Stimulated activated effector memory CD8-positive, alpha-beta T cell treated with anti-CD3 and anti-CD28 coated beads, Interleukin-12 subunit alpha, Interleukin-12 subunit beta, amount 100 ng/mL, for 72 hours (primary cell): ENCODE measurements around the gene TMEM163.

Source experiments
- ATAC-seq: fragments of 150-1000 bp; cut with Tn5 transposase; 2 replicates; pipeline ENCODE4 v1.10.0; 2021
- DNase-seq, 2 donors: peaks; one replicate each; pipeline ENCODE4 v3.0.0; 2021 to 2022; ENCODE audit warnings: low spot score in 2 of 2
- H3K27ac Mint-ChIP-seq: one replicate; pipeline ENCODE4 v1.8.0; 2022; ENCODE audit warnings: mild to moderate bottlenecking, mixed read lengths
- H3K36me3 Mint-ChIP-seq: one replicate; pipeline ENCODE4 v1.8.0; 2022; ENCODE audit warnings: mild to moderate bottlenecking, mixed read lengths
- H3K4me1 Mint-ChIP-seq: one replicate; pipeline ENCODE4 v1.8.0; 2022; ENCODE audit warnings: mixed read lengths
- H3K4me3 Mint-ChIP-seq: one replicate; pipeline ENCODE4 v1.8.0; 2022; ENCODE audit warnings: mild to moderate bottlenecking, mixed read lengths
- H3K9me3 Mint-ChIP-seq: one replicate; pipeline ENCODE4 v1.8.0; 2022; ENCODE audit warnings: mixed read lengths

Gene TMEM163

DNA sequence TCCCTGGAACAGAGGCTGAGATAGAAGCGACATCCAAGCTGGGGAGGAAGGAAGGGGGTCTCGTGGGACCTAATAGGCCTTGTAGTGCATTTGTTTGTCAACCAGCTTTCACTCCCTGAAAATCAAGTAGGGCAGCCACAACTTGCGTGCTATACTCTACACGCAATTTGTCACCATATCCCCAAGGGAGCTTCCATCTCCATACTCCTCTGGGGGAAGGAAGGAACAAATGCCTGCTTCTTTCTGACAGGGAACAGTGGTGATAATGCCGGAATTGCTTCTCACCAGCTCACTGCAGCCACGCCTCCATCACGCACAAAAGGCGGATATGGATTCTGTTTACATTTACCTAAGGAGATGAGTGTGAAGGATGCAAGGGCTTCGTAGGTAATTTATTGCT is 213.4 kb downstream of the TMEM163 start:
- Mint-ChIP-seq H3K36me3 (no peaks in the 10 kb centered on the region), H3K4me3 (no peak overlapping the region), H3K4me1 (no peaks in the 10 kb centered on the region), H3K9me3 (no peaks in the 10 kb centered on the region), H3K27ac (no peak overlapping the region)
- DNase-seq, result no peak
- ATAC-seq, result no peak

DNA sequence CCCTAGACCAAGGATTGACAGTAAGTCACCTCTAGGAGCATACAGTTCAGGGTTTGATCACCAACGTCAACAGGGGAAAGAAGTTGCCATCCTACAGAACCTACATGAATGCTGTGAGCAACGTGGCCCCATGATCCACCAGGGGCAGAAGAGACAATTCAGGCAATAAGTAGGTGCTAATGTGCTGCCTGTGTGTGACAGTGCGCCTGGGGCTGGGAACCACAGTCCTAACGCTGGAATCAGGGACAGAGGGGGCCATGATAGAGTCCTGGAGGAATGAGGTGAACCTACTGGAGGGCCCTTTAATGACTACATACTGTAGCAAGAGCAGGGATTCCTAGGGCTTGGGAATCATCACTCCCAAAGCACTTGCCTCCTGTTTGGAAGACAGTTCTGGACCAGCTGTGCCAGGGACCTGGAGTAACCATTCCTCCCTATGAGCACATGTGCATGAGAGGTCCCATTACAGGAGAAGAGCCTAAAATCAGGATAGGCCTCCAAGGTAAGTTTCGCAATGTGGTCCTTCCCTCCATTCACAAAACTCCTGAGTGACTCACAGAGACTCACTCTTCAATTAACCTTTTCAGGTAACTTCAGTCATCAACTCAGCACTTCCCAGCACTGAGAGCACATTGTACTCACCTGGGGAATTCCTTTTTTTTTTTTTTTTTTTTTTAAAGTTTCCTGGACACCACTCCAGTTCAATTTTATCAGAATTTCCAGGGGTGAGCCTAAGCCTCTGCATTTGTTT is 214.0 kb downstream of the TMEM163 start:
- ATAC-seq (no peak), DNase-seq (no peak)
- H3K9me3 Mint-ChIP-seq, result no peaks in the 10 kb centered on the region
- H3K4me1 Mint-ChIP-seq, result no peaks in the 10 kb centered on the region
- no peaks in the 10 kb centered on the region for H3K36me3 Mint-ChIP-seq
- H3K4me3 Mint-ChIP-seq, result no peak overlapping the region
- H3K27ac Mint-ChIP-seq, result no peak overlapping the region

DNA sequence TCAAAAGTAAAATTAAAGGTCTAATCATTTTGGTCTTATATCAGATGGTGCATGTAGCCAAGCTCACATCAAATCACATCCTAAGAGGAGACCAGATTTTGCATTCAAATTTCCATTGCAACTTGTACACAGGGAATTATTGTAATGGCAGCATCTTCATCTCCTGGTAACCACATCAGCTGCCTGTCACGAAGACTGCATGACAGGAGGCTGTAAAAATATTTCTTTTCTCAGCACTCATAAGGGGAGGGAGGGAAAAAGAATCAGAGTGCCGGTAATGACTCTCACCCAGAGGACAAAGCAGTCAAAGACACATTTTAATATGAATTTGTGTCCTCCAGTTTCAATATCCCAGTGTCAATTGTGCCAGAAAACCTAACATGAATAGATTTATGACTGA is 216.7 kb downstream of the TMEM163 start:
- H3K27ac Mint-ChIP-seq, result no peak overlapping the region
- ATAC-seq (no peak), DNase-seq (no peak)
- no peaks in the 10 kb centered on the region for H3K4me1 Mint-ChIP-seq
- no peak overlapping the region for H3K4me3 Mint-ChIP-seq
- no peaks in the 10 kb centered on the region for H3K36me3 Mint-ChIP-seq
- H3K9me3 Mint-ChIP-seq, result no peaks in the 10 kb centered on the region

DNA sequence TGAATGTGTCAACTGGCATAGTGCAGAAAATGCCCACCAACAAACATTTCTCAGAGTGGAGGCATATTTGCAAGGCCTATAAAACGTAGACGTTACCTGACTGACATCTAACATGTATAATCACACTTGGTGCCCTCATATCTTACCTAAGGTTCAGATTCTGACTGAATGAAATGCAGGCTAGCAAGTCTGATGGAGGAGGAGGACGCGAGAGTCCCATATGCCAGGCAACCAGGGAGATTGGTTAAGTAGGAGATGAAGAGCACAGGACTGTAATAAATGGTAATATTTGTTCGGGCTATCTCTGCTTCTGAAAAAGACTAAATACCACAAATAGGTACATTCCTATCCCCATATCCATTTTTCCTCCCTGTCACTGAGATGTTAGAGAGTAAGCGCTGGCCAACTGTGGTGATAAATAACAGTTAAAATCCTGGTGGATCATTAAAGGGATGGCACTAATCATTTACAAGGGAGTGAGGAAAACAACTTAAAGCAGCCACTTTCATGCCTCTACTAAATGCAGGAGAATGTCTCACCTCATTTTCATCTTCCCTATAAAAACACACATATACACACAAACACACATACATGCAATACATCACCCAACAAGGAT is 217.2 kb downstream of the TMEM163 start:
- ATAC-seq (no peak), DNase-seq (no peak)
- H3K9me3 Mint-ChIP-seq, result no peaks in the 10 kb centered on the region
- H3K4me3 Mint-ChIP-seq, result no peak overlapping the region
- no peak overlapping the region for H3K27ac Mint-ChIP-seq
- H3K36me3 Mint-ChIP-seq, result no peaks in the 10 kb centered on the region
- no peaks in the 10 kb centered on the region for H3K4me1 Mint-ChIP-seq

DNA sequence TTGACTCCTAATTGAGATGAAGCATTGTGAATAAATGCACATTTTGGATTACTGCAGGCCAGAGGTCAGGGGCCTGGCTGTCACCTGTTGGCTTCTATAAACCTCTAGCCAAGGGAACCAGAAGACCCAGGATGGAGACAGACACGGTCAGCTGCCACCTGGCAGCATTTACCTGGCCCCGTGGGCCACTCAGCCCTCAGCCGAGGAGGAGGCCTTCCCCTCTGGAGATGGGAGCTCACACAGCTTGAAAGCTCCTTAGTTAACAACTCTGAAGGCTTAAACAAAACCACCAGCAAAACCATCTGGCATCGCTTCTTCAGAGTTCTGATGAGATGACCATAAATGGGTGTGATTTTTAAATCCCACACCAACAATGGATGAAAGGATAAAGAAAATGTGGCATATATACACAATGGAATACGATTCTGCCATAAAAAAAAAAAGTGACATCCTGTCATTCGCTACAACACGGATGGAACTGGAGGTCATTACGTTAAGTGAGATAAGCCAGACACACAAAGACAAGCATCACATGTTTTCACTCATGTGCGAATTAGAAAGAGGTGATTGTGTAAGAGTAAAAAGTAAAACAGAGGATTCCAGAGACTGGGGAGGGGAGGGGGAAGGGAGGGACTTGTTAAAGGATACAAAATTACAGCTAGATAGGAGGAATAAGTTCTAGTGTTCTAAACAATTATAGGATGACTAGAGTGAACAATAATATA is 218.4 kb downstream of the TMEM163 start:
- DNase-seq (no peak), ATAC-seq (no peak)
- H3K27ac Mint-ChIP-seq, result no peak overlapping the region
- no peaks in the 10 kb centered on the region for H3K9me3 Mint-ChIP-seq
- H3K36me3 Mint-ChIP-seq, result no peaks in the 10 kb centered on the region
- H3K4me1 Mint-ChIP-seq, result no peaks in the 10 kb centered on the region
- no peak overlapping the region for H3K4me3 Mint-ChIP-seq

DNA sequence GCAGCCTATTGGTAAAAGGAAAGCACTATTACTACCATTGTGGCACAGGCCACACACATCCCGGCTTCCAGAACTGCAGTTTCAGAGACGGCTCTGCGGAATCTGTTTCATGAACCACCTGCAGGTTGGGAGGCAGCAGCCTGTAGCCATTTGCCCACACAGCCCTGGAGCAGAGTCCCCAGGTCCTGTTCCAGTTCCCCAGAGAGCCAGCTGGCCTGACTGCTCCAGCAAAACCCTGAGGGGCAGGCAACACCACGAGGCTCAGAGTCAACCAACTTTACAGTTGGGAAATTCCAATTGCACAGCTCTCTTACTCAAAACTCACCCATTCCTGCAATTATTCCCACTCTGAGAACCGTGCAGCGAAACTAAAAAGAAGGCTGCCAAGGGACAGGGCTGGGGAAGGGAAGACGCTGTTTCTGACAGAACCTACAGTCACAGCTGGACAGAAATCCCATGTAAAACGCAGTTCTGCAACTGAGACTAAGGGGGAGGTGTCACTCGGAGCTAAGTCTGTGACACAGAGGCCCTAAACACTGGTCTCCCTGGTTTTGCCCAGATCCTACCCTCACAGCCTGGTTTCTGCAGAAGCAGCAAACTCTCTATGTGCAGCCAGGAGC is 219.4 kb downstream of the TMEM163 start:
- no peak for DNase-seq

DNA sequence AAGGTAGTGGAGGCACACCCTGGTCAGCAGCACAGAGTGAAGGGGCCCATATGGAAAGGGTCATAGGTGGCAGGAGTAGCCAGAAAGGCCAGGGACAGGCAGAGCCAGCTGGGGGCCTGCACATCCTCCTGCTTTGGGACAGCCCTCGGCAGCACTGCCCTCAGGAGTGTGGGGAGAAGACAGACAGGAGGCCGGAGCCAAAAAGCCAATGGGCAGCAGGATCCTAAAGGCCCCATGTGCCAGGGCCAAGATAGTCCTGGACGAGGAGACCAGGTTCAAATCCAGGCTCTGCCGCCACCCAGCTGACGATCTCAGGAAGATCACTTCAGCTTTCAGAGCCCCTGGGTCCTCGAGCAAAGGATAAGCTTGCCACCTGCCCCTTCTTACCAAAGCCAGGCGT is 220.1 kb downstream of the TMEM163 start:
- ATAC-seq (no peak), DNase-seq (no peak)
- Mint-ChIP-seq H3K36me3 (no peaks in the 10 kb centered on the region), H3K4me1 (no peaks in the 10 kb centered on the region), H3K27ac (no peak overlapping the region), H3K4me3 (no peak overlapping the region), H3K9me3 (no peaks in the 10 kb centered on the region)

More for the DNA sequence above, 219.4 kb downstream of the TMEM163 start:
- H3K36me3 Mint-ChIP-seq, result no peaks in the 10 kb centered on the region
- no peak overlapping the region for H3K4me3 Mint-ChIP-seq
- H3K27ac Mint-ChIP-seq, result no peak overlapping the region
- no peaks in the 10 kb centered on the region for H3K9me3 Mint-ChIP-seq
- no peak for ATAC-seq
- H3K4me1 Mint-ChIP-seq, result no peaks in the 10 kb centered on the region

DNA sequence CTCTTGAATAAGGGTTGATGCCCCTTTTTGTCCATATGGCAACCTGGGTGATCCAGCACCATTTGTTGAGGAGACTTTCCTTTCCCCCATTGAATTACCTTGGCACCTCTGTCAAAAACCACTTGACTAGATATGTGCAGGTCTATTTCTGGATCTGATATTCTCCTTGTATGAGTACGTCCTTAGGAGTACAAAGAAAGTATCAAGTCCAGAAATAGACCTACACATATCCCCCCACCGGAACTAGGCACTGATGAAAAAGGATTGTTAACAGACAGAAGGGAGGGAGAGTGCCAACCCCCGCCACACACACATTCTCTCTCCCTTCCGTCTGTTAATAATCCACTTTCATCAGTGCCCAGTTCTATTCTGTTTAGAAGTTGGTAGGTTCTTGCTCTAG is 225.0 kb downstream of the TMEM163 start:
- Mint-ChIP-seq H3K4me1 (peaks cover 5% of the 10 kb centered on the region), H3K27ac (no peak overlapping the region), H3K36me3 (no peaks in the 10 kb centered on the region), H3K9me3 (no peaks in the 10 kb centered on the region), H3K4me3 (no peak overlapping the region)
- ATAC-seq (no peak), DNase-seq (no peak)

DNA sequence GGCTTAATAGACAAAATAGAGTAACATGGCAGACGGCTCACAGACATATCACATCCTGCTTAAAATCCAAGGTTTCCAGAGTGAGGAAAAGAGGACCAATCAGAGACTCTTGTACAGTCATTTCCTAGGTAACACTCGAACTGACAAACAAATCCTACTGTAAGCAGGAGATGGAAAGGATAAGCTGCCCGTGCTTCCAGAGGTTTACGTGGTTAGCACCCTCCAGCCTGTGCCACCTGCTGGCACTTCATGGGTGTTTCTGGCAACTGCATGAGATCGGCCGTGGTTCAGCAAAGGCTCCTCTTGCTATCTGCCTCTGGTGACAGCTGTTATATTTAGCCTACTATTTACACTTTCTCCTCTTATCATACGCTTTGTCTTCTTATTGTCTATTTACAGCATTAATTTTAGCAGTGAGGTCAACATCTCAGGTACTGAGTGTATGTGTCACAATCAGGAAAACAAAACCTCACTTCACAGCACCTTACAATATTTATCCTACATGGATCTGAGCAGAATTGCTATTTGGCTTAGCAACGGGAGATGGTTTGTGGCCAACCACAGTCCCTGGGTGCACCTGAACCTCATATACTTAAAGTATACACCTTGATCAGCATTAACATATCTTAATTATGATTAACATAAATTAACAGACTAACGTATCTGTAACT is 226.9 kb downstream of the TMEM163 start:
- DNase-seq (no peak), ATAC-seq (no peak)
- H3K4me3 Mint-ChIP-seq, result no peak overlapping the region

DNA sequence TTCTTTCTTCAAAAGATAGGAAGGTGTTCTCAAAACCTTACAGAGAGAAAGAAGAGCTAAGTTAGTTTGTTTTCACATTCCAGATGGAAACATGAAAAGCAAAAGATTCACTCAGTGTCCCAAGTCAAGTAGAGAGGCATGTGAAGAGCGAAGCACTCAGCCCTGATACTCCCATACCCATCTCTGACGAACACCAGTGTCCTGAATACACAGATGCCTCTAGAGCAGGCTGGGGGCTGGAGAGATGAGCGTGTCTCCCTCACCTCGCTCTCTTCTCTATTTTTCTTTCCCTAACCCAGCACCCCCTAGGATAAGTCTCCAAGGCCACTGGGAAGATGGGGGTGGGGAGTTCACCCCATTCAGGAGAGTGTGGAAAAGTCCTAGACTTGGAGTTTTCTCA is 227.8 kb downstream of the TMEM163 start:
- H3K36me3 Mint-ChIP-seq, result no peaks in the 10 kb centered on the region
- H3K4me1 Mint-ChIP-seq, result peaks cover 5% of the 10 kb centered on the region
- no peak overlapping the region for H3K4me3 Mint-ChIP-seq
- ATAC-seq (peak; percentile 39), DNase-seq (no peak)
- peak overlapping the region; percentile 35 for H3K27ac Mint-ChIP-seq
- H3K9me3 Mint-ChIP-seq, result no peaks in the 10 kb centered on the region

More for the DNA sequence above, 226.9 kb downstream of the TMEM163 start:
- Mint-ChIP-seq H3K9me3 (no peaks in the 10 kb centered on the region), H3K27ac (no peak overlapping the region), H3K4me1 (peaks cover 5% of the 10 kb centered on the region), H3K36me3 (no peaks in the 10 kb centered on the region)

DNA sequence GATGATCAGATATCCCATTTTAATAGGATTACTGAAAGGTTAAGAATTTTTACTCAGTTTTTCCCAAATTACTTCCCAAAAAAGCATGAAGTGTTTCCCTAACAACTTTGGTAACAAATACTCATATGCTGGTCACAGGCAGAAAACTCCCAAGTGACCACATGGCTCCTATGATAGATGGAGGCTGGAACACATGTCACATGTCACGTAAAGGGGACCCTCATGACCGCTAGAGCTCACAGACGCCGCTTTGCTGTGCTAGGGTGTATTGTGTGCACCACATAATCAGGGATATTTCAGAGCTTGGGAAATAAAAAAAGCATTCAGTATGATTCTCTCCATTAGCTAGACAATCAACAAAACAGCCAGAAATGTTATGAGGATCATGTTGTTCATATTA is 228.2 kb downstream of the TMEM163 start:
- no peaks in the 10 kb centered on the region for H3K9me3 Mint-ChIP-seq
- ATAC-seq, result no peak
- peak overlapping the region; percentile 35 for H3K27ac Mint-ChIP-seq

DNA sequence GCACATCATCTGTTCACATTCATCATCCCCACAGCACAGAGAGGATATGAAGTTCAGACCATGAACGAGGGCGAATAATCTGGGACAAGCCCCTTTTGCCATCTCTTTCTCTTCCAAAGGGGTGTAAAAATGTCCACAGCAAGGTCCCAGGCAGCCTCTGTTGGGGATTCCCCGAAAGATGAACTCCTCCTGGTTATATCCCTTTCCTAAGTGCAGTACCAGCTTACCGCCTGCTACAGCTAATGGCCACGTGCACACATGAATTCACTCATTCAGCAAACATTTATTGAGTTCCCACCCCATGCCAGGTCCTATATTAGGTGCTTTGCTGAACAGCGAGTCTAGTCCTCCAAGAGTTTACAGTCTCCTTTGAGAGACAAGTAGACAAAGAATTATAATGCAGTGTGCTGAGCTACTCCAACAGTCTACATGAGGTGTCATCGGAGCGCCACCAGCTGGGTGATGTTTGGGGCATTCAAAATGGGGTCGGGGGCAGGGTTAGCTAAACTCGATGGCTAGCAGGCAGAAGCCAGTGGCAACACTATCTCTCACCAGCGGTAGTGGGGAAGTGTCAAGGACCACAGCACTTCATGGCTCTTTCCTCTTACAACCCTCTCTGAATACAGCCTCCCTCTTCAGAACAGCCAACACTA is 228.9 kb downstream of the TMEM163 start:
- no peak for ATAC-seq
- Mint-ChIP-seq H3K9me3 (no peaks in the 10 kb centered on the region), H3K36me3 (no peaks in the 10 kb centered on the region), H3K4me3 (no peak overlapping the region), H3K4me1 (peaks cover 5% of the 10 kb centered on the region), H3K27ac (no peak overlapping the region)
- no peak for DNase-seq

More for the DNA sequence above, 228.2 kb downstream of the TMEM163 start:
- H3K36me3 Mint-ChIP-seq, result no peaks in the 10 kb centered on the region
- H3K4me3 Mint-ChIP-seq, result no peak overlapping the region
- H3K4me1 Mint-ChIP-seq, result peaks cover 5% of the 10 kb centered on the region
- no peak for DNase-seq

DNA sequence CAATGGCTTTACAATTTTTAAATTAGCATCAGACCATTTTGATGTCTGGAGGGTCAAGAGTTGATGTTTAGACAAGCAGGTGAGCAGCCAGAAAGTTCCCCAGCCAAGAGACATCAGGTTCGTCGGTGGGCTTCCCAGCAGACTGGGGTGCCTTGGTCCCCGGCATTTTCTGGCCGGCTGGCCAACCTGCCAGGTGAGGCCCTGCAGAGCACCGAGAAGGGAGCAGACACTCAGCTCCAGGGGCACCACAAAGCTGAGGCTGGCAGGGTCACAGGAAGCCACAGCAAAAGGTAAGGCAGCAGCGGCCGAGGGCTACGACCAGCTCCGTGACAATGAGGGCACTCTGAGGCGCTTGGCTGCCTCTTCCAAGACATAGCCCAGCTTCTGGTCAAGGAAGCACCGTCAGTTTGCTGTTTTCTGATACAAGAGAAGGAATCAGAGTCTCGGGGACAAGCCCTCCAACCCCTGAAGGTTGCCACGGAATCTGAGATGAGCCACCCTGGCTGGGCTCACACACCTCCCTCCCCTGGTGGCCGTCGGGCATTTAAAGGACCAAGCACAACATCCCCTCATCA is 235.9 kb downstream of the TMEM163 start:
- H3K9me3 Mint-ChIP-seq, result no peaks in the 10 kb centered on the region
- H3K36me3 Mint-ChIP-seq, result no peaks in the 10 kb centered on the region
- no peak overlapping the region for H3K27ac Mint-ChIP-seq
- DNase-seq (no peak), ATAC-seq (no peak)
- H3K4me3 Mint-ChIP-seq, result no peak overlapping the region
- no peaks in the 10 kb centered on the region for H3K4me1 Mint-ChIP-seq

DNA sequence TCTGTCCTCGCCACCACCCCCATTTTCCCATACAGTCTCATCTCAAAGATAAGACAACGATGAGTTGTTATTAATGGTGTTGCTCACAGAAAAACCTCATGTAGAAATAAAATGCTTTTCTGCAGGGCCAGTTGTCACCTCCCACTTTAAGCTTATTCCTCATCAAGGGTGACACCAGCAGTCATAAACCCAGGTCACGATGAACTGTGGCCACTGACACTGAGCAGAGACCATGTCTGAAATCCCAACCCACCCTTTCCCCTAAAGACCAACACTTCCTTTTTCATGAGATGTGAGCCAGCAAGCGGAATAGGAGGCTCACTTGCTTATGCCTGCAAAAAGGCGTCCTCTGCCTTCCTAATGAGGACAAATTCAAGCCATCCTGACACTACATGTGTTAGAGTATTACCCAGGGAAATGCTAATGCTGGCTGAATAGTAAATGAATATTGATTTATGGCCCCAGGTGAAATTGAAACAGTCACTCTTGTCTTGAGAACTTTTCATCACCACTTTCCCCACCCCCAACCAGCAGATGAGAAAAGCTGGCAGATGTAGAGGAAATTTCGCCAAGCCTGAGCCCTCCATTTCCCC is 236.6 kb downstream of the TMEM163 start:
- DNase-seq (no peak), ATAC-seq (no peak)
- no peaks in the 10 kb centered on the region for H3K36me3 Mint-ChIP-seq
- no peaks in the 10 kb centered on the region for H3K4me1 Mint-ChIP-seq
- H3K27ac Mint-ChIP-seq, result no peak overlapping the region
- H3K9me3 Mint-ChIP-seq, result no peaks in the 10 kb centered on the region
- H3K4me3 Mint-ChIP-seq, result no peak overlapping the region
